Adipocyte (in vitro differentiated cells): Measurements from ENCODE around the gene RWDD1.
A peak's percentile ranks its signal among the peaks of the same experiment; 100 is the strongest.

Experiments
- DNase-seq: peaks from one replicate; pipeline ENCODE4 v3.0.0-alpha.2; 2015; ENCODE audit warnings: low read depth
- H3K27me3 ChIP-seq: replicated peaks from 2 replicates; pipeline ENCODE4 v1.7.0; 2013; ENCODE audit warnings: mild to moderate bottlenecking, low read length, moderate library complexity; ENCODE audit not compliant: control insufficient read depth, insufficient read depth
- H3K36me3 ChIP-seq: 2 replicates; pipeline ENCODE4 v1.7.0; 2013; ENCODE audit warnings: low read length, mild to moderate bottlenecking, moderate library complexity; ENCODE audit not compliant: control insufficient read depth, insufficient read depth, severe bottlenecking
- H3K4me1 ChIP-seq: 2 replicates; pipeline ENCODE4 v1.7.0; 2013; ENCODE audit warnings: mild to moderate bottlenecking, low read length, moderate library complexity; ENCODE audit not compliant: control insufficient read depth, insufficient read depth
- H3K4me3 ChIP-seq: 2 replicates; pipeline ENCODE4 v1.7.0; 2013; ENCODE audit warnings: mild to moderate bottlenecking, low read length, moderate library complexity
- H3K9ac ChIP-seq: 2 replicates; pipeline ENCODE4 v1.7.0; 2013; ENCODE audit warnings: mild to moderate bottlenecking, low read length, moderate library complexity
- H3K9me3 ChIP-seq: 2 replicates; pipeline ENCODE4 v1.7.0; 2013; ENCODE audit warnings: mild to moderate bottlenecking, low read length, moderate library complexity; ENCODE audit not compliant: control insufficient read depth

The RWDD1 gene

GRCh38 chr6:116615937-116616736 lies 44.8 kb downstream of the RWDD1 start, which contains the start of gene RSPH4A:
TSS of gene RSPH4A (plus strand) at chr6:116616479. CDS start at chr6:116616624, 145 bp downstream.
- Histone ChIP-seq H3K36me3 (no peaks in the 10 kb centered on the region), H3K4me1 (peaks cover 9% of the 10 kb centered on the region), H3K27me3 (no peaks in the 10 kb centered on the region), H3K4me3 (peak within 1 kb of the TSS; percentile 98), H3K9me3 (no peaks in the 10 kb centered on the region), H3K9ac (peak within 1 kb of the TSS; percentile 86)
- DNase-seq = peak; percentile 99

- H3K9me3 ChIP-seq = no peaks in the 10 kb centered on the region
- peak; percentile 62 for DNase-seq
- peaks cover 9% of the 10 kb centered on the region for H3K4me1 ChIP-seq
- H3K36me3 ChIP-seq = no peaks in the 10 kb centered on the region
- peak overlapping the region; percentile 86 for H3K9ac ChIP-seq
- no peaks in the 10 kb centered on the region for H3K27me3 ChIP-seq
- H3K4me3 ChIP-seq = peak overlapping the region; percentile 98
Measured at GRCh38 chr6:116616737-116617053, 45.4 kb downstream of the RWDD1 start.

GRCh38 chr6:116624036-116624805 lies 52.9 kb downstream of the RWDD1 start:
- no peaks in the 10 kb centered on the region for H3K9me3 ChIP-seq
- DNase-seq = no peak
- peaks cover 3% of the 10 kb centered on the region for H3K36me3 ChIP-seq
- H3K4me1 ChIP-seq = no peaks in the 10 kb centered on the region
- no peaks in the 10 kb centered on the region for H3K27me3 ChIP-seq
- no peak overlapping the region for H3K9ac ChIP-seq
- no peak overlapping the region for H3K4me3 ChIP-seq

DNA sequence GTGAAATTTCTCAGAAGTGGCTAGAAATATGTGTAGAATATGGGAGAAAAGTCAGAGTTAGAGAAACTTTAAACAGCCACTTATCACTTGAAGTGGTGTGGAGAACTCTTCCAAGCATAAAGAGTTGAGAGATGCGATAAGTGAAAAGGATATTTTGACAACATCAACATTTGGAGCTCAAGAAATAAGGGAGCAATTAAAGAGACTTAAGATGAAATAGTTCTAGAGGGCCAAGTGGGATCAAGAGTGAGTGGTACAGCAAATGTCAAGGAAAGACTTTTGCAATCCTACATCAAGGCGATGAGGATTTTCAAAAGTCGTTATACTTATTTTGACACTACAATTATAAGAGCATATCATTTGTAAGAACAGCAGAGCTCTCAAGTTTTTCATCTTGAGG lies 54.6 kb downstream of the RWDD1 start:
- H3K27me3 ChIP-seq = no peaks in the 10 kb centered on the region
- DNase-seq = no peak
- H3K9ac ChIP-seq = no peak overlapping the region
- H3K4me1 ChIP-seq = no peaks in the 10 kb centered on the region
- H3K4me3 ChIP-seq = no peak overlapping the region
- H3K9me3 ChIP-seq = no peaks in the 10 kb centered on the region
- peaks cover 3% of the 10 kb centered on the region for H3K36me3 ChIP-seq

DNA sequence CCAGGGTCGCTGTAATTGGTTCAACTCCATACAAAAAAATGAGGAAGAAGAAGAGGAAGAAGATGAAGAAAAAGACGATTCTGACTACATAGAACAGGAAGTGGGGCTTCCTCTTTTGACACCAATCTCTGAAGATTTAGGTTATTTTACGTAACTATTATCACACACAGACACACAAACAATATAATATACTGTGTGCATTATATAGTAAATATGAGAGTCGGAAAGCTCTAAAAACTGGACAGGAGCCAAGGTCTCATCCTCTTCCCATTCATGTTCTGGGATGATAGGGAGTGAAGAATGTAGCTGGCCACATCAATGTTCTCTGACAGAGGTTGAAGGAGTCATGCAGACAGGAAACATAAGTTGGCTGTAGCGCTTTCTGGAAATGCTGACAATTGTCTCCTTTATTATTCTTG lies 58.3 kb downstream of the RWDD1 start:
- Histone ChIP-seq H3K4me1 (no peaks in the 10 kb centered on the region), H3K36me3 (peaks cover 15% of the 10 kb centered on the region), H3K9ac (no peak overlapping the region), H3K9me3 (no peaks in the 10 kb centered on the region), H3K27me3 (no peaks in the 10 kb centered on the region), H3K4me3 (no peak overlapping the region)
- no peak for DNase-seq

GRCh38 chr6:116631379-116631990 lies 60.2 kb downstream of the RWDD1 start:
- Histone ChIP-seq H3K4me1 (no peaks in the 10 kb centered on the region), H3K4me3 (no peak overlapping the region), H3K36me3 (peaks cover 16% of the 10 kb centered on the region), H3K27me3 (no peaks in the 10 kb centered on the region), H3K9me3 (no peaks in the 10 kb centered on the region), H3K9ac (no peak overlapping the region)
- DNase-seq = no peak

DNA sequence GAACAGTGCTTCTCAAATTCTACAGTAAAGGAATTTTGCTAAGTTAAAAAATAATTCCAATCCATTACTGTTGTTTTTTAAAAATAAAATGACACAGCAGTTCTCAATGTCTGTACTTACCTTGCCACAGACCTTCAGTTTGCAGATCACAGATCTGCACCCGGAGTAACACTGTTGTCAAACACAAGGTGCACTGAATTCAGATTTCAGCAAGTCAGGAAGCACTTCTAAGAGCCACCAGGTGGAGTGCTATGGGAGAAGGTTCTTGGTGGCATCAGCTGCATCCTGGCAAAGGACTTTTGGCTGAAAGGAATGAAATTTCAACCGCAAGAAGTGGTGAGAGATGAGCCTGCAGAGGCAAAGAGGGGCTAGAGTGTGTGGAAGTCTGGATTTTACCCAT lies 62.4 kb downstream of the RWDD1 start:
- Histone ChIP-seq H3K4me3 (no peak overlapping the region), H3K9me3 (no peaks in the 10 kb centered on the region), H3K36me3 (peaks cover 17% of the 10 kb centered on the region), H3K9ac (no peak overlapping the region), H3K4me1 (no peaks in the 10 kb centered on the region), H3K27me3 (no peaks in the 10 kb centered on the region)
- DNase-seq = no peak
